ENCODE results near the gene SLC25A51. TPM values are rescaled to one million over a fixed set of nuclear protein-coding genes. Genes with fewer than 3 reads are reported as not detected.
A peak's percentile ranks its signal among the peaks of the same experiment; 100 is the strongest.

The SLC25A51 gene
- 10 to 100 TPM; 20.6 to 32.2 (median 22.4) TPM for total RNA-seq
- long read RNA-seq, donor 1, partial matches to known transcripts: 0 of 13 reads
- long read RNA-seq, donor 1, other reads (novel, unspliced or antisense): 10 of 13 reads
- long read RNA-seq, donor 2, partial matches to known transcripts: 0 of 10 reads
- long read RNA-seq, donor 2, other reads (novel, unspliced or antisense): 8 of 10 reads

GRCh38 chr9:37903647-37904444 is at the start of gene SLC25A51:
Gene SLC25A51 (minus strand): TSS chr9:37904127. CDS start chr9:37888550, 15,577 bp downstream.
- H3K36me3 ChIP-seq (ENCODE audit: low read depth): no peaks in the 10 kb centered on the region
- peaks cover 17% of the 10 kb centered on the region for H3K4me1 ChIP-seq (ENCODE audit: low read depth)
- peak within 1 kb of the TSS; percentile 56 for H3K4me3 ChIP-seq
- ATAC-seq (peak; percentile 94), DNase-seq (peak; percentile 95 to 98 (median 96))
- H3K9me3 ChIP-seq: no peaks in the 10 kb centered on the region
- TF ChIP-seq CTCF (IDR thresholded peaks at IDR 0.05): peak; percentile 80
- intact Hi-C loops (cut with DNase I, micrococcal nuclease): loop anchor here in 1 of 2 donors (10.0 kb wide), 1 partner anchor 261 kb away; no protein-coding TSS in a partner anchor

GRCh38 chr9:37953206-37953774 is 49.4 kb upstream of the SLC25A51 start:
- H3K4me3 ChIP-seq: no peak overlapping the region
- H3K4me1 ChIP-seq (ENCODE audit: low read depth): no peaks in the 10 kb centered on the region
- no peak for TF ChIP-seq CTCF (IDR thresholded peaks at IDR 0.05)
- intact Hi-C loops (cut with DNase I, micrococcal nuclease): no loop called here
- ATAC-seq (no peak), DNase-seq (no peak)
- H3K9me3 ChIP-seq: no peaks in the 10 kb centered on the region
- no peaks in the 10 kb centered on the region for H3K36me3 ChIP-seq (ENCODE audit: low read depth)

GRCh38 chr9:37952731-37953130 is 48.8 kb upstream of the SLC25A51 start:
- intact Hi-C loops (cut with DNase I, micrococcal nuclease): no loop called here
- H3K4me1 ChIP-seq (ENCODE audit: low read depth): no peaks in the 10 kb centered on the region
- no peak overlapping the region for H3K4me3 ChIP-seq
- no peaks in the 10 kb centered on the region for H3K36me3 ChIP-seq (ENCODE audit: low read depth)
- TF ChIP-seq CTCF (IDR thresholded peaks at IDR 0.05): no peak
- ATAC-seq (no peak), DNase-seq (no peak)
- H3K9me3 ChIP-seq: no peaks in the 10 kb centered on the region

- no peak for TF ChIP-seq CTCF (IDR thresholded peaks at IDR 0.05)
- Histone ChIP-seq H3K4me3 (no peak overlapping the region), H3K4me1 (ENCODE audit: low read depth) (no peaks in the 10 kb centered on the region), H3K9me3 (no peaks in the 10 kb centered on the region), H3K36me3 (ENCODE audit: low read depth) (no peaks in the 10 kb centered on the region)
- intact Hi-C loops (cut with DNase I, micrococcal nuclease): no loop called here
- no peak for ATAC-seq
- no peak for DNase-seq
Observed at GRCh38 chr9:37951671-37952449, 47.9 kb upstream of the SLC25A51 start.

GRCh38 chr9:37950561-37950960 is 46.6 kb upstream of the SLC25A51 start:
- DNase-seq: no peak
- H3K4me1 ChIP-seq (ENCODE audit: low read depth): no peaks in the 10 kb centered on the region
- H3K9me3 ChIP-seq: no peaks in the 10 kb centered on the region
- H3K4me3 ChIP-seq: no peak overlapping the region
- H3K36me3 ChIP-seq (ENCODE audit: low read depth): no peaks in the 10 kb centered on the region
- intact Hi-C loops (cut with DNase I, micrococcal nuclease): no loop called here
- no peak for TF ChIP-seq CTCF (IDR thresholded peaks at IDR 0.05)
- no peak for ATAC-seq

All from mucosa of descending colon (tissue), 3 donors.